H1 (cell line): Measurements from ENCODE around the gene HSPA6. TPM values are rescaled to one million over a fixed set of nuclear protein-coding genes. Genes with fewer than 3 reads are reported as not detected.
"Not testable (repeated sequence)": the region's sequence is repeated elsewhere in the genome, so short reads cannot be mapped to it uniquely, and the experiment has no call there.

Experiments
- CTCF ChIA-PET: fragments of 300-600 bp; sonication (Branson Sonifier 250); formaldehyde crosslinking; loops from one replicate; lab custom pipeline; 2021; ENCODE audit not compliant: partially characterized antibody; lab: Charles Lee
- POLR2A ChIA-PET: fragments of 300-600 bp; sonication (Branson Sonifier 250); formaldehyde crosslinking; loops from one replicate; lab custom pipeline; 2021; ENCODE audit warnings: inconsistent platforms; ENCODE audit not compliant: partially characterized antibody; lab: Charles Lee
- DNase-seq, 2 experiments: peaks; one replicate each; pipeline versions ENCODE4 v3.0.0 to v3.0.0-alpha.2; 2010 to 2022; ENCODE audit warnings: low spot score in 2 of 2, low read depth in 1 of 2, mixed read lengths in 1 of 2
- FAIRE-seq: peaks from 2 replicates; lab custom pipeline; 2011; peaks lifted over from hg19 to GRCh38; lab: Jason Lieb, UNC
- H2AFZ ChIP-seq: 2 replicates; pipeline ENCODE4 v1.8.1; 2012; ENCODE audit warnings: low read length, inconsistent platforms
- H2AK5ac ChIP-seq: 2 replicates; pipeline ENCODE4 v1.6.1; 2013; ENCODE audit warnings: low read depth, low read length
- H2BK120ac ChIP-seq: replicated peaks from 2 replicates; pipeline ENCODE3; 2013; ENCODE audit warnings: low read depth, low read length, inconsistent platforms
- H2BK12ac ChIP-seq: 2 replicates; pipeline ENCODE4 v1.6.1; 2013; ENCODE audit warnings: low read depth, low read length
- H2BK15ac ChIP-seq: 2 replicates; pipeline ENCODE4 v1.6.1; 2013; ENCODE audit warnings: low read length
- H2BK20ac ChIP-seq: 2 replicates; pipeline ENCODE4 v1.6.1; 2013; ENCODE audit warnings: low read length
- H2BK5ac ChIP-seq: 2 replicates; pipeline ENCODE4 v1.6.1; 2013; ENCODE audit warnings: low read depth, low read length
- H3K14ac ChIP-seq: 2 replicates; pipeline ENCODE4 v1.6.1; 2013; ENCODE audit warnings: inconsistent platforms; ENCODE audit not compliant: insufficient read length
- H3K18ac ChIP-seq: 2 replicates; pipeline ENCODE4 v1.6.1; 2013; ENCODE audit warnings: low read length; ENCODE audit errors: extremely low read depth
- H3K23ac ChIP-seq: 2 replicates; pipeline ENCODE4 v1.6.1; 2013; ENCODE audit warnings: inconsistent platforms; ENCODE audit not compliant: insufficient read length
- H3K23me2 ChIP-seq: 2 replicates; pipeline ENCODE4 v1.6.1; 2013; ENCODE audit warnings: low read depth, low read length
- H3K27ac ChIP-seq: 2 replicates; pipeline ENCODE4 v1.6.1; 2011; ENCODE audit warnings: low read depth, low read length, inconsistent platforms
- H3K27me3 ChIP-seq, 4 experiments: replicated peaks in 1 of 4; 1 replicate in 1 of 4; 2 replicates in 3 of 4; pipeline versions ENCODE4 v1.6.1 to v1.8.1; 2011 to 2013; ENCODE audit warnings: low read length in 3 of 4, mild to moderate bottlenecking in 3 of 4, inconsistent platforms in 2 of 4, mixed read lengths in 2 of 4, moderate library complexity in 1 of 4; ENCODE audit not compliant: control insufficient read depth in 3 of 4, insufficient read depth in 3 of 4; ENCODE audit errors: extremely low read depth in 1 of 4
- H3K36me3 ChIP-seq, 4 experiments: 2 replicates each; pipeline versions ENCODE4 v1.6.1 to v1.8.1; 2011 to 2013; ENCODE audit warnings: mild to moderate bottlenecking in 4 of 4, low read length in 3 of 4, moderate library complexity in 2 of 4, control low read depth in 1 of 4, inconsistent platforms in 1 of 4; ENCODE audit not compliant: insufficient read depth in 4 of 4, control insufficient read depth in 2 of 4
- H3K4ac ChIP-seq: replicated peaks from 2 replicates; pipeline ENCODE3; 2013; ENCODE audit warnings: low read length, low read depth, mixed read lengths, inconsistent platforms; ENCODE audit not compliant: insufficient read length
- H3K4me1 ChIP-seq, 4 experiments: replicated peaks in 1 of 4; 1 replicate in 1 of 4; 2 replicates in 3 of 4; pipeline versions ENCODE4 v1.6.1 to v1.8.1; 2011 to 2013; ENCODE audit warnings: low read length in 3 of 4, inconsistent platforms in 2 of 4, mixed read lengths in 1 of 4; ENCODE audit not compliant: insufficient read depth in 4 of 4, control insufficient read depth in 3 of 4
- H3K4me2 ChIP-seq, 2 experiments: 2 replicates each; pipeline versions ENCODE4 v1.6.1 to v1.8.1; 2011 to 2013; ENCODE audit warnings: low read depth in 2 of 2, low read length in 2 of 2, control low read depth in 1 of 2, inconsistent platforms in 1 of 2, mild to moderate bottlenecking in 1 of 2; ENCODE audit not compliant: insufficient read depth in 1 of 2
- H3K4me3 ChIP-seq, 4 experiments: fragments of 200-600, 300-600 bp in 1 of 4; sonication (generic), shearing (Covaris generic), sonication (Bioruptor Twin) in 1 of 4; 2 replicates each; pipeline versions ENCODE4 v1.5.1 to v1.8.1; 2011 to 2016; ENCODE audit warnings: low read length in 4 of 4, low read depth in 3 of 4, control low read depth in 2 of 4, inconsistent platforms in 2 of 4, mild to moderate bottlenecking in 2 of 4, mixed read lengths in 1 of 4, moderate library complexity in 1 of 4; ENCODE audit not compliant: insufficient read depth in 2 of 4; ENCODE audit errors: extremely low read depth in 1 of 4
- H3K56ac ChIP-seq: replicated peaks from 2 replicates; pipeline ENCODE3; 2013; ENCODE audit warnings: low read depth, mild to moderate bottlenecking, mixed read lengths, low read length, inconsistent platforms; ENCODE audit not compliant: insufficient read length
- H3K79me1 ChIP-seq: 2 replicates; pipeline ENCODE4 v1.6.1; 2013; ENCODE audit warnings: low read depth, low read length, control low read depth
- H3K79me2 ChIP-seq, 2 experiments: 2 replicates each; pipeline versions ENCODE4 v1.6.1 to v1.8.1; 2012 to 2013; ENCODE audit warnings: low read length in 2 of 2, mild to moderate bottlenecking in 2 of 2, inconsistent platforms in 1 of 2; ENCODE audit not compliant: insufficient read depth in 2 of 2, control insufficient read depth in 1 of 2
- H3K9ac ChIP-seq, 4 experiments: replicated peaks in 1 of 4; 1 replicate in 1 of 4; 2 replicates in 3 of 4; pipeline versions ENCODE4 v1.6.1 to v1.8.1; 2011 to 2013; ENCODE audit warnings: low read depth in 3 of 4, low read length in 3 of 4, control low read depth in 2 of 4, mild to moderate bottlenecking in 2 of 4, moderate library complexity in 2 of 4, inconsistent platforms in 1 of 4; ENCODE audit errors: extremely low read depth in 1 of 4
- H3K9me3 ChIP-seq, 2 experiments: 2 replicates each; pipeline versions ENCODE4 v1.6.1 to v1.8.1; 2012 to 2013; ENCODE audit warnings: mild to moderate bottlenecking in 2 of 2, moderate library complexity in 2 of 2, control low read depth in 1 of 2, inconsistent platforms in 1 of 2, low read depth in 1 of 2, low read length in 1 of 2, mixed read lengths in 1 of 2; ENCODE audit not compliant: insufficient read depth in 2 of 2
- H4K20me1 ChIP-seq, 2 experiments: replicated peaks in 1 of 2; 2 replicates each; pipeline versions ENCODE3 to v1.8.1; 2011 to 2013; ENCODE audit warnings: inconsistent platforms in 2 of 2, low read length in 2 of 2, mild to moderate bottlenecking in 1 of 2; ENCODE audit not compliant: insufficient read depth in 2 of 2, control insufficient read depth in 1 of 2
- H4K5ac ChIP-seq: 2 replicates; pipeline ENCODE4 v1.6.1; 2013; ENCODE audit warnings: low read length, low read depth, mixed read lengths, inconsistent platforms; ENCODE audit not compliant: insufficient read length
- H4K8ac ChIP-seq: 2 replicates; pipeline ENCODE4 v1.8.0; 2013; ENCODE audit warnings: mild to moderate bottlenecking, moderate library complexity, low read length, inconsistent platforms; ENCODE audit not compliant: insufficient read depth; ENCODE audit errors: extremely low read depth
- H4K91ac ChIP-seq: replicated peaks from 2 replicates; pipeline ENCODE3; 2013; ENCODE audit warnings: low read length, mixed read lengths, inconsistent platforms; ENCODE audit not compliant: insufficient read length
- WGBS, 2 experiments: shearing (Covaris generic) in 1 of 2; methylation state at CpG; one replicate each; pipeline versions ENCODE4 v1.1.6 to v1.1.7; 2013 to 2015; ENCODE audit warnings: low lambda C conversion rate in 2 of 2, mixed read lengths in 2 of 2, inconsistent platforms in 1 of 2, low coverage in 1 of 2, missing lambda C conversion rate in 1 of 2; ENCODE audit not compliant: insufficient replicate concordance in 2 of 2, insufficient coverage in 1 of 2, insufficient read length in 1 of 2; ENCODE audit errors: extremely low coverage in 1 of 2, missing lambda C conversion rate in 1 of 2; 5-methylcytosine and 5-hydroxymethylcytosine counted together
- polyA plus RNA-seq, 7 experiments: library from polyadenylated mRNA; depleted of rRNA in 3 of 7; stranded (reverse) in 5 of 7; unstranded in 2 of 7; fragments of >200 nt in 5 of 7; fragments of 200-250 nt in 2 of 7; gene quantifications; 1 replicate in 5 of 7; 2 replicates in 1 of 7; 4 replicates in 1 of 7; pipeline versions ENCODE4 v1.2.1 to v1.2.3, GENCODE V29; 2011 to 2013; ENCODE audit warnings: missing spikeins in 2 of 7, mixed read lengths in 2 of 7
- total RNA-seq: library from RNA; stranded (reverse); fragmentation: NEBNext Ultra II Directional; extraction: Animal tissue kit (Norgen Biotek cat#: 25700); gene quantifications from 2 replicates; pipeline ENCODE4 v1.2.1, GENCODE V29; 2021

Gene HSPA6
- total and polyA plus RNA-seq, 2 of the 8 experiments (the other 6 are each of a cell fraction or from before 2014, with no cell fraction given), result 0.06 to 0.15 TPM

DNA sequence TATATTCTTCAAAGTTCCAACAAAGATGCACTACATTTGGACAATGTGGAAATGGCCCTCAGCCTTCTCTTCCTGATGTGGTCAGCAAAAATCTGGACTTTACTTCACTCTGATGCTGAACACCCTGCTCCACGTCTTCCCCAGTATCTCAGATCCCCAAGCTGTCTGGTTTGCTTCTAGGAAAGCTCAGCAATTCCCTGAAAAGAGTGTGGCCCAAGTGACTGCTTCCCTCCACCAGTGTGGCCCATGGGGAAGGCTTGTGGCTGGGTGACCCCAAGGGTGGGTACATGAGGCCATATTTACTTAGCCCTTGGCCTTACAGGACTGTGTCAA, 10.9 kb upstream of the HSPA6 start:
- H4K5ac ChIP-seq, H2AK5ac ChIP-seq, H3K14ac ChIP-seq, H3K4me1 ChIP-seq, H3K4ac ChIP-seq, H2AFZ ChIP-seq, H3K79me1 ChIP-seq, POLR2A ChIA-PET, H4K8ac ChIP-seq, H2BK5ac ChIP-seq, H3K23ac ChIP-seq, H3K79me2 ChIP-seq, H3K56ac ChIP-seq, H2BK12ac ChIP-seq, H3K36me3 ChIP-seq, H2BK20ac ChIP-seq, H4K91ac ChIP-seq, DNase-seq, H2BK120ac ChIP-seq, H3K18ac ChIP-seq, H3K9ac ChIP-seq, H3K23me2 ChIP-seq, H3K4me3 ChIP-seq, H3K27ac ChIP-seq, H2BK15ac ChIP-seq, H4K20me1 ChIP-seq, H3K27me3 ChIP-seq, H3K4me2 ChIP-seq, H3K9me3 ChIP-seq, CTCF ChIA-PET: not testable (repeated sequence)
- FAIRE-seq, result peak; percentile 7
- WGBS, 2 experiments, result 63% methylated on average over 1 of the region's 1 CpG; no CpG with 5 or more reads in 1 of the 2 experiments

- H4K20me1 ChIP-seq, H3K56ac ChIP-seq, POLR2A ChIA-PET, H2BK12ac ChIP-seq, H3K4me3 ChIP-seq, H3K9me3 ChIP-seq, H3K9ac ChIP-seq, H3K4me2 ChIP-seq, H3K36me3 ChIP-seq, DNase-seq, H2AK5ac ChIP-seq, H3K27ac ChIP-seq, FAIRE-seq, H3K23me2 ChIP-seq, H4K5ac ChIP-seq, H2BK5ac ChIP-seq, H2BK120ac ChIP-seq, H3K23ac ChIP-seq, H2AFZ ChIP-seq, CTCF ChIA-PET, H3K27me3 ChIP-seq, H3K4me1 ChIP-seq, H3K79me1 ChIP-seq, H3K14ac ChIP-seq, H4K8ac ChIP-seq, H3K79me2 ChIP-seq, H3K4ac ChIP-seq, H2BK15ac ChIP-seq, H4K91ac ChIP-seq, H2BK20ac ChIP-seq, H3K18ac ChIP-seq: not testable (repeated sequence)
- 96% methylated on average over 1 of the region's 1 CpG; no CpG with 5 or more reads in 1 of the 2 experiments for WGBS, 2 experiments
Observed at GRCh38 chr1:161513953-161514352, 10.4 kb upstream of the HSPA6 start.
